Measurements from ENCODE around the gene UBTD2.
A peak's percentile ranks its signal among the peaks of the same experiment; 100 is the strongest.

DNA sequence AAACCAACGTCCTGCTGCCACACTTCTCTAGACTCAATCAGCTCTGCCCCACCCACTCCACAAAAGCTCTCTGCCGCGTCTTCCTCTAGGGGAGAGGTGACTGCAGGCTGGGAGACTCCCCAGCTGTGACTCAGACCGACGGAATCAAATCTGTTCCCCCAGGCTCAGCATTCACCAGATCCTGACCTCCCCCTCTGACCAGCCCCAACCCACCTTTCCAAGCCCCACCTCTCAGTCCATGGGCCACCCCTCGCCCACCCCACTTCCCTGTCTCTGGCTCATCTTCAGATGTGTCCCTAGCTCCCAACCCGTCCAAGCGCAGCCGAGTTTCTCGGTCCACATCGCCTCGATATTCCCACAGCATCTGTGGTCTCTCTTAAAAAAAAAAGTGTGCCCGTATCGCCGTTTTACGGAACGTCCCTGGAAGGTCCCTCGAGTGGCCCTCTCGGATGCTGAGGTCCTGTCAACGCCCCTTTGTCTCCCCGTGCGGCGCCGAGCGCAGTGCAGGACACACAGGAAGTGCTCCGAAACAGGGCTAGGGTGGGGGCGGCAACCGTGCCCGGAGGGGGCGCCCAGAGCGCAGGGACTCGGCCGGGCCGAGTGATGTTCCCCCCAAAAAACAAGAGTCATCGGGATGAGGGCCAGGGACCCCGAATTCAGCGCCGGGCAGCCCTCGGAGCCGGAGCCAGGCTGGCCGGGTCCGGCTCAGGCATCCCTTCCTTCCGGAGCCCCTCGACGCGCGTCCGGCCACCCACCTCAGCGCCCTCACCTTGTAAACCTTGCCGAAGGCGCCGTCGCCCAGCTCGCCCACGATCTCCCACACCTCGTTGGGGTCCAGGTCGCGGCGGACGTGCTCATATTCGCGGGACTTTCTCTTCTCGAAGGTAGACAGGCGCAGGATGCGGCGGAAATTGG lies 96.2 kb downstream of the UBTD2 start:
- TF ChIP-seq, protein P1, sequence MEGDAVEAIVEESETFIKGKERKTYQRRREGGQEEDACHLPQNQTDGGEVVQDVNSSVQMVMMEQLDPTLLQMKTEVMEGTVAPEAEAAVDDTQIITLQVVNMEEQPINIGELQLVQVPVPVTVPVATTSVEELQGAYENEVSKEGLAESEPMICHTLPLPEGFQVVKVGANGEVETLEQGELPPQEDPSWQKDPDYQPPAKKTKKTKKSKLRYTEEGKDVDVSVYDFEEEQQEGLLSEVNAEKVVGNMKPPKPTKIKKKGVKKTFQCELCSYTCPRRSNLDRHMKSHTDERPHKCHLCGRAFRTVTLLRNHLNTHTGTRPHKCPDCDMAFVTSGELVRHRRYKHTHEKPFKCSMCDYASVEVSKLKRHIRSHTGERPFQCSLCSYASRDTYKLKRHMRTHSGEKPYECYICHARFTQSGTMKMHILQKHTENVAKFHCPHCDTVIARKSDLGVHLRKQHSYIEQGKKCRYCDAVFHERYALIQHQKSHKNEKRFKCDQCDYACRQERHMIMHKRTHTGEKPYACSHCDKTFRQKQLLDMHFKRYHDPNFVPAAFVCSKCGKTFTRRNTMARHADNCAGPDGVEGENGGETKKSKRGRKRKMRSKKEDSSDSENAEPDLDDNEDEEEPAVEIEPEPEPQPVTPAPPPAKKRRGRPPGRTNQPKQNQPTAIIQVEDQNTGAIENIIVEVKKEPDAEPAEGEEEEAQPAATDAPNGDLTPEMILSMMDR (IDR thresholded peaks at IDR 0.05 in 4 of 5, conservative IDR thresholded peaks at IDR 0.05 in 1 of 5), result peak in 1 of 5 experiments; percentile 12
- TF ChIP-seq POLR2A (IDR thresholded peaks at IDR 0.05), result no peak

Data from gastrocnemius medialis (tissue), 4 donors.